Osteoblast (primary cell): Measurements from ENCODE around the gene NCKAP5. TPM values are rescaled to one million over a fixed set of nuclear protein-coding genes. Genes with fewer than 3 reads are reported as not detected.

Experiments
- DNase-seq: peaks from one replicate; pipeline ENCODE4 v3.0.0; 2011; ENCODE audit warnings: low spot score, mixed read lengths; ENCODE audit not compliant: insufficient read length; ENCODE audit errors: missing footprints
- H2AFZ ChIP-seq: 2 replicates; pipeline ENCODE4 v1.6.0; 2011; ENCODE audit warnings: mild to moderate bottlenecking, low read length
- H3K27ac ChIP-seq: 2 replicates; pipeline ENCODE4 v1.5.1; 2011; ENCODE audit warnings: mild to moderate bottlenecking, low read depth, low read length, moderate library complexity
- H3K27me3 ChIP-seq: 2 replicates; pipeline ENCODE4 v1.6.0; 2012; ENCODE audit warnings: mild to moderate bottlenecking, control low read depth, inconsistent platforms, low read length, moderate library complexity; ENCODE audit not compliant: insufficient read depth
- H3K36me3 ChIP-seq: 2 replicates; pipeline ENCODE4 v1.5.1; 2011; ENCODE audit warnings: mild to moderate bottlenecking, low read length, control low read depth, moderate library complexity; ENCODE audit not compliant: insufficient read depth
- H3K4me1 ChIP-seq: 2 replicates; pipeline ENCODE4 v1.5.1; 2011; ENCODE audit warnings: mild to moderate bottlenecking, low read length, control low read depth, moderate library complexity; ENCODE audit not compliant: insufficient read depth
- H3K4me2 ChIP-seq: 2 replicates; pipeline ENCODE4 v1.6.0; 2011; ENCODE audit warnings: mild to moderate bottlenecking, low read length; ENCODE audit not compliant: insufficient read depth
- H3K4me3 ChIP-seq: fragments of 200-600 bp; sonication (generic); 3 replicates; pipeline ENCODE4 v1.5.1; 2012; ENCODE audit warnings: mild to moderate bottlenecking, low read length, inconsistent platforms; ENCODE audit not compliant: insufficient read depth
- H3K79me2 ChIP-seq: 2 replicates; pipeline ENCODE4 v1.6.0; 2012; ENCODE audit warnings: mild to moderate bottlenecking, low read length, control low read depth, inconsistent platforms; ENCODE audit not compliant: insufficient read depth
- H3K9me3 ChIP-seq: 2 replicates; pipeline ENCODE4 v1.5.1; 2011; ENCODE audit warnings: low read depth, low read length, control low read depth
- H4K20me1 ChIP-seq: 2 replicates; pipeline ENCODE4 v1.6.0; 2012; ENCODE audit warnings: mild to moderate bottlenecking, low read length, control low read depth; ENCODE audit not compliant: insufficient read depth
- CTCF ChIP-seq: IDR thresholded peaks from 2 replicates; pipeline ENCODE4 v1.5.1; 2011; ENCODE audit warnings: mild to moderate bottlenecking, low read depth, low read length, moderate library complexity; ENCODE audit errors: extremely low read depth
- total RNA-seq: library from RNA; depleted of rRNA; stranded (reverse); fragments of >200 nt; gene quantifications from 2 replicates; pipeline ENCODE4 v1.2.3, GENCODE V29; 2012

The NCKAP5 gene
- total RNA-seq, 1 donor, result 1.8 TPM

DNA sequence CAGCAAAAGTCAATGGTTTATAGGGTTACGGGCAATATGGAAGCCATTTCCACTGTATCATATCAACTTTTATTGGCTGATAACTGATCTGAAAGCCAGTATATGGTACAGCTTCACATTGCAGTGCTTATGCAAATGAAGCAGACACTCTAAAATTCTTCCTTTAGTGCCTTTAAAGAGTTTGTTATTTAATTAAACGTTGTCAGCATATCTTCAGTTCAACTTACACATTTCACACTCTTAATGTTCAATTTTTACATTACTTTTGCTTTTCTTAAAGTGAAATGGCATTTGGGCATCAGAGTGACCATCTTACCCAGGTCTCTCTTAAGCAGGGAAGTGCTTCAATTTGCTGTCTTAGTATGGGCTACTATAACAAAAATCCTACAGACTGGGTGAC is 420.1 kb downstream of the NCKAP5 start:
- TF ChIP-seq CTCF, result no peak
- no peaks in the 10 kb centered on the region for H3K27me3 ChIP-seq
- H3K79me2 ChIP-seq, result no peaks in the 10 kb centered on the region
- no peak overlapping the region for H3K4me2 ChIP-seq
- no peaks in the 10 kb centered on the region for H3K9me3 ChIP-seq
- no peaks in the 10 kb centered on the region for H4K20me1 ChIP-seq
- no peaks in the 10 kb centered on the region for H3K36me3 ChIP-seq
- DNase-seq, result no peak
- H3K4me1 ChIP-seq, result no peaks in the 10 kb centered on the region
- no peak overlapping the region for H3K4me3 ChIP-seq
- no peak overlapping the region for H2AFZ ChIP-seq
- H3K27ac ChIP-seq, result no peak overlapping the region

DNA sequence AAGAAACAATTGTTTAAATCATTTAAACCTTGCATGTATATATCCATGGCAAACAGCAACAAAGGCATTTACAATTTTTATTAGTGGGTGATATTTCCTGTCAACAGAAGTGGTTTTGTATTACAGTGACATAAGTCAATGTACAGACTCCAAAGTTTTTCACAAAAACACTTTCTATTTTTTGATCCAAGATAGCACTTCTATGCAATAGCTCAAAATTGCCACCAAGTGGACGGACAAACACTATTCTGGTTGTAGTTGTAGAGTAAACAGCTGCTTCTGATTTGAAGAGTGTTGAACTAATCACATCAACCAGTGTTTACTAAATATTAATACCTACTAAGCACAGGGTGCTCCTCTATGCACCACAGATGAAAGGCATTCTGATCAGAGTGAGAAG is 421.4 kb downstream of the NCKAP5 start:
- Histone ChIP-seq H2AFZ (no peak overlapping the region), H3K36me3 (no peaks in the 10 kb centered on the region), H3K4me1 (no peaks in the 10 kb centered on the region), H3K4me2 (no peak overlapping the region), H3K27me3 (no peaks in the 10 kb centered on the region), H4K20me1 (no peaks in the 10 kb centered on the region), H3K4me3 (no peak overlapping the region), H3K9me3 (no peaks in the 10 kb centered on the region), H3K79me2 (no peaks in the 10 kb centered on the region), H3K27ac (no peak overlapping the region)
- no peak for TF ChIP-seq CTCF
- no peak for DNase-seq

GRCh38 chr2:133143645-133144044 is 424.6 kb downstream of the NCKAP5 start:
- no peak overlapping the region for H3K27ac ChIP-seq

DNA sequence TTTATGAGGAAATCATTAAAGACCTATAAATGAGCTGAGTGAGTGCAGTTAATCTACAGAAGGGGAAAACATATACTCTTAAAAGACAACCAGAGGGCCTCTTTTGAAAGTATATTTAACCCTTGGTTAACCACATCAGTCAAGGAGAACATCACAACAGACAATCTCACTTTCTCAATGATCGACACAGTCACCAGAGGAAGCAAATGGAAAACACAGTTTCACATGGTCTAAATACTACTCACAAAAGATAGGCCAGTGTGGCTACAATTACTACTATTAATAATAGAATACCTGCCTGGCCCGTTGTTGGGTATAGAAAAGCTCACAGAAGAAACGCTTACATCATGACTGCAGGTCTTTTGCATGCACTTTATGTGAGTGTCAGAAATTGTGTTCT is 426.2 kb downstream of the NCKAP5 start:
- no peaks in the 10 kb centered on the region for H4K20me1 ChIP-seq
- no peak for TF ChIP-seq CTCF
- DNase-seq, result no peak
- no peaks in the 10 kb centered on the region for H3K27me3 ChIP-seq
- no peak overlapping the region for H3K27ac ChIP-seq
- no peaks in the 10 kb centered on the region for H3K9me3 ChIP-seq
- no peak overlapping the region for H2AFZ ChIP-seq
- H3K4me1 ChIP-seq, result no peaks in the 10 kb centered on the region
- H3K36me3 ChIP-seq, result no peaks in the 10 kb centered on the region
- H3K79me2 ChIP-seq, result no peaks in the 10 kb centered on the region
- H3K4me3 ChIP-seq, result no peak overlapping the region
- H3K4me2 ChIP-seq, result no peak overlapping the region

More at GRCh38 chr2:133143645-133144044, 424.6 kb downstream of the NCKAP5 start:
- Histone ChIP-seq H3K4me1 (no peaks in the 10 kb centered on the region), H3K79me2 (no peaks in the 10 kb centered on the region), H4K20me1 (no peaks in the 10 kb centered on the region), H3K36me3 (no peaks in the 10 kb centered on the region), H3K4me2 (no peak overlapping the region), H3K4me3 (no peak overlapping the region), H3K9me3 (no peaks in the 10 kb centered on the region), H3K27me3 (no peaks in the 10 kb centered on the region), H2AFZ (no peak overlapping the region)
- DNase-seq, result no peak
- no peak for TF ChIP-seq CTCF
